ENCODE results near the gene TRIM41.

DNA sequence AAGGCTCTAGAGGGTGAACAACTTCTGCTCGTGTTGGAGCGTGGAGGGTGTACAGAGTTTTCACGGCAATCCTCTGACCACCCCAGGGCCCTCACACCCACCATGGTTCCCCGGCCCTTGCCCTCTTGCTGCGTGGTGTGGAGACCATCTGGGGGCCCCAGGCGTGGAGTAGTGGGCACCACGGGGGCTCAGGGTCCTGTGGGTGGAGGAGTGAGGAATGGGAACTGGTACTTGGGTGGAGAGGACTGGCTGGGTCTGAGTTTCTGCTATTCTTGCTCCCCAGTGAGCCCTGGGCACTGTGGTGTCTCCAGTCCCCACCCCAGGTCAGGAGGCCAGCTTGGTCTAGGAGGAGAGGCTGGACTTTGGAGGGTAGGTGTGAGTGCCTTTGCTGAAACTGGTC is 59.8 kb downstream of the TRIM41 start:
- TF ChIP-seq RAD21 (IDR thresholded peaks at IDR 0.05; ENCODE audit: low read depth): no peak
- TF ChIP-seq, protein P1, sequence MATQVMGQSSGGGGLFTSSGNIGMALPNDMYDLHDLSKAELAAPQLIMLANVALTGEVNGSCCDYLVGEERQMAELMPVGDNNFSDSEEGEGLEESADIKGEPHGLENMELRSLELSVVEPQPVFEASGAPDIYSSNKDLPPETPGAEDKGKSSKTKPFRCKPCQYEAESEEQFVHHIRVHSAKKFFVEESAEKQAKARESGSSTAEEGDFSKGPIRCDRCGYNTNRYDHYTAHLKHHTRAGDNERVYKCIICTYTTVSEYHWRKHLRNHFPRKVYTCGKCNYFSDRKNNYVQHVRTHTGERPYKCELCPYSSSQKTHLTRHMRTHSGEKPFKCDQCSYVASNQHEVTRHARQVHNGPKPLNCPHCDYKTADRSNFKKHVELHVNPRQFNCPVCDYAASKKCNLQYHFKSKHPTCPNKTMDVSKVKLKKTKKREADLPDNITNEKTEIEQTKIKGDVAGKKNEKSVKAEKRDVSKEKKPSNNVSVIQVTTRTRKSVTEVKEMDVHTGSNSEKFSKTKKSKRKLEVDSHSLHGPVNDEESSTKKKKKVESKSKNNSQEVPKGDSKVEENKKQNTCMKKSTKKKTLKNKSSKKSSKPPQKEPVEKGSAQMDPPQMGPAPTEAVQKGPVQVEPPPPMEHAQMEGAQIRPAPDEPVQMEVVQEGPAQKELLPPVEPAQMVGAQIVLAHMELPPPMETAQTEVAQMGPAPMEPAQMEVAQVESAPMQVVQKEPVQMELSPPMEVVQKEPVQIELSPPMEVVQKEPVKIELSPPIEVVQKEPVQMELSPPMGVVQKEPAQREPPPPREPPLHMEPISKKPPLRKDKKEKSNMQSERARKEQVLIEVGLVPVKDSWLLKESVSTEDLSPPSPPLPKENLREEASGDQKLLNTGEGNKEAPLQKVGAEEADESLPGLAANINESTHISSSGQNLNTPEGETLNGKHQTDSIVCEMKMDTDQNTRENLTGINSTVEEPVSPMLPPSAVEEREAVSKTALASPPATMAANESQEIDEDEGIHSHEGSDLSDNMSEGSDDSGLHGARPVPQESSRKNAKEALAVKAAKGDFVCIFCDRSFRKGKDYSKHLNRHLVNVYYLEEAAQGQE (IDR thresholded peaks at IDR 0.05; ENCODE audit: low read depth): no peak
- TF ChIP-seq TAF1 (IDR thresholded peaks at IDR 0.05; ENCODE audit: low read depth): no peak
- TF ChIP-seq CEBPB (IDR thresholded peaks at IDR 0.05): no peak
- no peak for TF ChIP-seq EP300 (IDR thresholded peaks at IDR 0.05; ENCODE audit: borderline replicate concordance)
- no peak for TF ChIP-seq FOXM1 (IDR thresholded peaks at IDR 0.05; ENCODE audit: borderline replicate concordance, low read depth)
- TF ChIP-seq YY1 (IDR thresholded peaks at IDR 0.05; ENCODE audit: low read depth): no peak
- TF ChIP-seq TCF12 (IDR thresholded peaks at IDR 0.05; ENCODE audit: low read depth): no peak
- no peak for TF ChIP-seq CREB1 (IDR thresholded peaks at IDR 0.05; ENCODE audit: low read depth)
- TF ChIP-seq EGR1 (IDR thresholded peaks at IDR 0.05): no peak
- TF ChIP-seq, protein P2, sequence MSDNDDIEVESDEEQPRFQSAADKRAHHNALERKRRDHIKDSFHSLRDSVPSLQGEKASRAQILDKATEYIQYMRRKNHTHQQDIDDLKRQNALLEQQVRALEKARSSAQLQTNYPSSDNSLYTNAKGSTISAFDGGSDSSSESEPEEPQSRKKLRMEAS (IDR thresholded peaks at IDR 0.05): no peak
- no peak for TF ChIP-seq NFIC (IDR thresholded peaks at IDR 0.05)
- no peak for TF ChIP-seq TEAD4 (IDR thresholded peaks at IDR 0.05)
- TF ChIP-seq, protein P3, sequence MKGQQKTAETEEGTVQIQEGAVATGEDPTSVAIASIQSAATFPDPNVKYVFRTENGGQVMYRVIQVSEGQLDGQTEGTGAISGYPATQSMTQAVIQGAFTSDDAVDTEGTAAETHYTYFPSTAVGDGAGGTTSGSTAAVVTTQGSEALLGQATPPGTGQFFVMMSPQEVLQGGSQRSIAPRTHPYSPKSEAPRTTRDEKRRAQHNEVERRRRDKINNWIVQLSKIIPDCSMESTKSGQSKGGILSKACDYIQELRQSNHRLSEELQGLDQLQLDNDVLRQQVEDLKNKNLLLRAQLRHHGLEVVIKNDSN (IDR thresholded peaks at IDR 0.05): no peak

All from Ishikawa (cell line).